ENCODE results near the gene DNAJC5.

DNA sequence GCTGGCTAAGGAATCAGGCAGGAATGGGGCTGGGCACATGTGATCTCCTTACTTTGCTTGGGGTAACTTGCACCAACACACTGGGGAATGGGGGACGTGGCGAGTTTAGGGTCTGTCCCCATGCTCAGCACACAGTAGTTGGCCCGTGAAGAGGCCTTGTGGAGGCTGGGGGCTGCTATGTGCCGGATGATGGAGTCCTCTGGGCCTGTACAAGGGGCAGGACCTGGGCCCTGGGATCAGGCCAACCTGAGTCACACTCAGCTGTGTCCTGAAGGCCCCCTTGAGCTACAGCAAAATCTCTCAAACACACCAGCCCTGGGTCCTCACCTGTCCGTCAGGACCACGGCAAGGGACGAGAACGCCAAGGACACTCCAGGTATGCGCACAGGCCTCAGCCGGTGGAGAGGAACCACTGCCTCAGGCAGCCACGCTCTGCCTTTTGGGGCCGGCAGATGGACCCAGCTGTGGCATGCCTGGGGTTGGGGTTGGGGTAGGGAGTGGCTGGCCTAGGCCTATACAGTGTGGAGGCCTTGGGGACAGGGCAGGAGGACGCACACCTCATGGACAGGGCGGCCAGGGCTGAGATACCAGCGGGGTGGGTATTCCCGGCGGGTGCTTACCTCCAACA, 50.2 kb downstream of the DNAJC5 start:
- TF ChIP-seq, protein P1, sequence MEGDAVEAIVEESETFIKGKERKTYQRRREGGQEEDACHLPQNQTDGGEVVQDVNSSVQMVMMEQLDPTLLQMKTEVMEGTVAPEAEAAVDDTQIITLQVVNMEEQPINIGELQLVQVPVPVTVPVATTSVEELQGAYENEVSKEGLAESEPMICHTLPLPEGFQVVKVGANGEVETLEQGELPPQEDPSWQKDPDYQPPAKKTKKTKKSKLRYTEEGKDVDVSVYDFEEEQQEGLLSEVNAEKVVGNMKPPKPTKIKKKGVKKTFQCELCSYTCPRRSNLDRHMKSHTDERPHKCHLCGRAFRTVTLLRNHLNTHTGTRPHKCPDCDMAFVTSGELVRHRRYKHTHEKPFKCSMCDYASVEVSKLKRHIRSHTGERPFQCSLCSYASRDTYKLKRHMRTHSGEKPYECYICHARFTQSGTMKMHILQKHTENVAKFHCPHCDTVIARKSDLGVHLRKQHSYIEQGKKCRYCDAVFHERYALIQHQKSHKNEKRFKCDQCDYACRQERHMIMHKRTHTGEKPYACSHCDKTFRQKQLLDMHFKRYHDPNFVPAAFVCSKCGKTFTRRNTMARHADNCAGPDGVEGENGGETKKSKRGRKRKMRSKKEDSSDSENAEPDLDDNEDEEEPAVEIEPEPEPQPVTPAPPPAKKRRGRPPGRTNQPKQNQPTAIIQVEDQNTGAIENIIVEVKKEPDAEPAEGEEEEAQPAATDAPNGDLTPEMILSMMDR (IDR thresholded peaks at IDR 0.05 in 4 of 5, conservative IDR thresholded peaks at IDR 0.05 in 1 of 5) = no peak
- TF ChIP-seq POLR2A (IDR thresholded peaks at IDR 0.05) = no peak
